Panc1 (cell line): ENCODE measurements around the gene MYO5B.

Experiments used
- CTCF ChIP-seq: fragments of 450-650 bp; IDR thresholded peaks from 2 replicates; pipeline ENCODE4 v1.5.1; 2017; ENCODE audit warnings: mild to moderate bottlenecking
- POLR2AphosphoS5 ChIP-seq: IDR thresholded peaks from 2 replicates; pipeline ENCODE4 v1.6.1; 2012; ENCODE audit warnings: mild to moderate bottlenecking, low read depth, low read length, moderate library complexity
- REST ChIP-seq, 2 experiments: IDR thresholded peaks; 2 replicates each; pipeline ENCODE4 v1.6.1; 2011 to 2012; ENCODE audit warnings: low read depth in 2 of 2, control low read depth in 1 of 2, low read length in 1 of 2, mild to moderate bottlenecking in 1 of 2, moderate library complexity in 1 of 2; ENCODE audit not compliant: insufficient read depth in 1 of 2
- SIN3A ChIP-seq: IDR thresholded peaks from 2 replicates; pipeline ENCODE4 v1.6.1; 2012; ENCODE audit warnings: low read depth, mild to moderate bottlenecking, low read length, moderate library complexity, borderline replicate concordance; ENCODE audit not compliant: insufficient read depth
- TCF7L2 ChIP-seq: IDR thresholded peaks from 2 replicates; pipeline ENCODE4 v1.6.1; 2011; ENCODE audit warnings: mild to moderate bottlenecking, low read depth, low read length, inconsistent platforms

- no peak for TF ChIP-seq POLR2AphosphoS5
- TF ChIP-seq CTCF, result no peak
- TF ChIP-seq TCF7L2, result no peak
- no peak for TF ChIP-seq REST (IDR thresholded peaks at IDR 0.05; ENCODE audit: insufficient read depth in 1 of 2, low read depth in 2 of 2, low read length in 1 of 2)
- TF ChIP-seq SIN3A, result no peak
Measured at GRCh38 chr18:50104421-50104820, 90.5 kb downstream of the MYO5B start.
